Natural killer cell (primary cell): ENCODE results near the gene ZDHHC11. TPM values are rescaled to one million over a fixed set of nuclear protein-coding genes. Genes with fewer than 3 reads are reported as not detected.
"Not testable (repeated sequence)": the region's sequence is repeated elsewhere in the genome, so short reads cannot be mapped to it uniquely, and the experiment has no call there.

ENCODE experiments used
- ATAC-seq, 3 donors: fragments of 150-1000 bp in 2 of 3; fragments of 200-7000 bp in 1 of 3; cut with Tn5 transposase; 1 replicate in 1 of 3; 2 replicates in 2 of 3; pipeline ENCODE4 v1.10.0; 2021; ENCODE audit warnings: mild to moderate bottlenecking in 2 of 3, moderate library complexity in 2 of 3
- DNase-seq, 2 donors: peaks; one replicate each; pipeline versions ENCODE4 v3.0.0 to v3.0.0-alpha.2; 2013 to 2021; ENCODE audit warnings: mixed read lengths in 1 of 2
- H3K27ac ChIP-seq: one replicate; pipeline ENCODE4 v1.5.1; 2013; ENCODE audit warnings: mild to moderate bottlenecking, low read length
- H3K27me3 ChIP-seq: one replicate; pipeline ENCODE4 v1.6.1; 2013; ENCODE audit warnings: low read length; ENCODE audit not compliant: control insufficient read depth, insufficient read depth
- H3K36me3 ChIP-seq: one replicate; pipeline ENCODE4 v1.6.1; 2013; ENCODE audit warnings: low read length; ENCODE audit not compliant: control insufficient read depth, insufficient read depth
- H3K4me1 ChIP-seq: one replicate; pipeline ENCODE4 v1.6.1; 2013; ENCODE audit warnings: low read length; ENCODE audit not compliant: control insufficient read depth, insufficient read depth
- H3K4me3 ChIP-seq: one replicate; pipeline ENCODE4 v1.5.1; 2013; ENCODE audit warnings: low read length
- H3K9me3 ChIP-seq: one replicate; pipeline ENCODE4 v1.6.1; 2013; ENCODE audit warnings: low read length; ENCODE audit not compliant: control insufficient read depth, insufficient read depth
- H3K27ac Mint-ChIP-seq, 2 donors: one replicate each; pipeline ENCODE4 v1.8.0; 2022; ENCODE audit warnings: mild to moderate bottlenecking in 2 of 2, mixed read lengths in 2 of 2, moderate library complexity in 1 of 2
- H3K27me3 Mint-ChIP-seq, 2 donors: one replicate each; pipeline ENCODE4 v1.8.0; 2022; ENCODE audit warnings: low read depth in 2 of 2, mixed read lengths in 2 of 2
- H3K36me3 Mint-ChIP-seq: one replicate; pipeline ENCODE4 v1.8.0; 2022; ENCODE audit warnings: mixed read lengths
- H3K4me1 Mint-ChIP-seq, 2 donors: one replicate each; pipeline ENCODE4 v1.8.0; 2022; ENCODE audit warnings: mixed read lengths in 2 of 2
- H3K4me3 Mint-ChIP-seq: one replicate; pipeline ENCODE4 v1.8.0; 2022; ENCODE audit warnings: mild to moderate bottlenecking, moderate library complexity, mixed read lengths
- H3K9me3 Mint-ChIP-seq, 2 donors: one replicate each; pipeline ENCODE4 v1.8.0; 2022; ENCODE audit warnings: mixed read lengths in 2 of 2
- CTCF ChIP-seq: fragments of 200-600 bp; IDR thresholded peaks from one replicate; pipeline ENCODE4 v1.8.0; 2022; ENCODE audit warnings: antibody characterized with exemption
- WGBS: methylation state at CpG from one replicate; pipeline ENCODE4 v1.1.7; 2013; ENCODE audit warnings: missing lambda C conversion rate; ENCODE audit not compliant: insufficient coverage; 5-methylcytosine and 5-hydroxymethylcytosine counted together
- intact Hi-C: fragments of 100-400 bp; cut with micrococcal nuclease; formaldehyde crosslinking; loops from one replicate; pipeline ENCODE4 v1.14.2; 2022
- total RNA-seq, 4 donors: library from RNA; stranded (reverse); fragments of 120-200 nt in 1 of 4; gene quantifications; one replicate each; pipeline versions ENCODE4 v1.2.3 to v1.2.4, GENCODE V29; 2013 to 2022

The ZDHHC11 gene
- total RNA-seq, 3 donors from 2014 or later (not counting 1 experiment from before 2014, with no cell fraction given), result 2.2 to 7.0 (median 5.0) TPM

- peaks cover 59% of the 10 kb centered on the region for H3K36me3 ChIP-seq
- Mint-ChIP-seq H3K36me3 (peaks cover 8% of the 10 kb centered on the region), H3K27ac (no peak overlapping the region), H3K9me3 (peaks cover 8 to 10% of the 10 kb centered on the region in 2 donors), H3K4me3 (no peak overlapping the region), H3K27me3 (no peaks in the 10 kb centered on the region), H3K4me1 (peaks cover 24 to 36% of the 10 kb centered on the region in 2 donors)
- no peak overlapping the region for H3K27ac ChIP-seq
- DNase-seq, result no peak
- ATAC-seq, result no peak
- no peaks in the 10 kb centered on the region for H3K27me3 ChIP-seq
- WGBS, result 95% methylated on average over 12 of the region's 12 CpGs
- TF ChIP-seq CTCF, result no peak
- peaks cover 7% of the 10 kb centered on the region for H3K4me1 ChIP-seq
- peaks cover 11% of the 10 kb centered on the region for H3K9me3 ChIP-seq
- intact Hi-C loops, result no loop called here
- H3K4me3 ChIP-seq, result no peak overlapping the region
These were observed 30.8 kb upstream of the ZDHHC11 start for GRCh38 chr5:881551-881935.

DNA sequence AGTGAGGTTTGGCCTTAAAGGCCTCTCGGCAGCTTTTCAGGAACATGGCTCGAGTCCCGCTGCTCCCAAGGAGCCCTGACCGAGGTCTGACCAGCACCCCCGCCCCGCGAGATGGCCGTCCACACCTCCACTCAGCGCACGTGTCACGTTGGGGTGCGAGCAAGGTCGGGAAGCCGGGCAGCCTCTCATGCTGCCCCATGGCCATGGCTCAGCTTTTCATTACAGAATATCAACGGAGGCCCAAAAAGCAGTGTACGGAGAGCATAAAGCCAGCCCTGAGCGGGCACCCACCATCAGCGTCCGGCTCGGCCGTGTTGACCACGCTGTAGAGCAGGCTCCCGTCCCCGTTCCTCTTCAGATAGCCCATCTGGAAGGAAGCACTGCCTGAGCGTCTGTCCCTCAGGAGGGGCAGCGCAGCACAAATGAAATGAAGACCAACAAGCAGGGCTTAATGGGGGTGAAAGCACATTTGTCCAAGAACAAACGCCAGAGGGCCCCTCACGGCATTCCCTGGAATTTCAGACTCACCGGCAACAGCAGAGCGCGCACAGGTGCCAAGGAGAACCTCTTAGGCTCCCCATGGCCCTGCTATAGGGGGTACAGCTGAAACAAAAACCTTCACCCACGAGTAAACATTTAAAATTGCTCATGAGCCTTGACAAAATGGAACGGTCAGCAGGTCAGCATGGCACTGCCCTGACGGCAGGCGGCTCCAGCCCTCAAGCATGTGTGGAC is 30.2 kb upstream of the ZDHHC11 start:
- Histone ChIP-seq H3K4me1 (peaks cover 7% of the 10 kb centered on the region), H3K27me3 (no peaks in the 10 kb centered on the region), H3K4me3 (no peak overlapping the region), H3K27ac (no peak overlapping the region), H3K9me3 (peaks cover 11% of the 10 kb centered on the region), H3K36me3 (peaks cover 59% of the 10 kb centered on the region)
- peaks cover 24 to 36% of the 10 kb centered on the region in 2 donors for H3K4me1 Mint-ChIP-seq
- intact Hi-C loops, result no loop called here
- WGBS, result 97% methylated on average over 35 of the region's 35 CpGs
- DNase-seq, result no peak
- no peak overlapping the region for H3K4me3 Mint-ChIP-seq
- peaks cover 8 to 10% of the 10 kb centered on the region in 2 donors for H3K9me3 Mint-ChIP-seq
- no peaks in the 10 kb centered on the region for H3K27me3 Mint-ChIP-seq
- ATAC-seq, result no peak
- no peak for TF ChIP-seq CTCF
- peaks cover 8% of the 10 kb centered on the region for H3K36me3 Mint-ChIP-seq
- H3K27ac Mint-ChIP-seq, result no peak overlapping the region

DNA sequence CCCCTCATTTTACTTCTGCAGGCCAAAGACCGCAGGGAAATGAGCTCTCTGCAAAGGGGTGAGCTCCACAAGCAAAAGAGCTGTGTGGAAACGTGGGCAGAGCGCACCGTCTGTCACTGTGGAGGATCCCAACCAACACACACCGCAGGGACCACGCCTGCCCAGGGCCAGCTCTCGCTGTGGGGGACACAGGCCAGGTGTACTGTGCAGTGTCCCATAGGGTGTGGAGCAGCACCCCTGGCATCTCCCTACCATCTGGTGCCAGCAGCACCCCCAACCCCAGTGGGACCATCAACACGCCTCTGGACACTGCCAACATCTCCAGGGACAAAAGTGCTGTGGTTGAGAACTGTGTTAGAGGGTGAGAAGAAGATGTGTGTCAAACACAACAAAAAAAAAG is 27.9 kb upstream of the ZDHHC11 start:
- no CpG with 5 or more reads among the region's 8 CpGs for WGBS
- H3K4me1 ChIP-seq, ATAC-seq, H3K27ac ChIP-seq, H3K27me3 ChIP-seq, H3K4me3 ChIP-seq, H3K27ac Mint-ChIP-seq, H3K27me3 Mint-ChIP-seq, DNase-seq, intact Hi-C loops, H3K4me3 Mint-ChIP-seq: not testable (repeated sequence)
- peaks cover 55% of the 10 kb centered on the region for H3K36me3 ChIP-seq
- H3K9me3 ChIP-seq, result peaks cover 11% of the 10 kb centered on the region
- Mint-ChIP-seq H3K4me1 (peaks cover 24 to 30% of the 10 kb centered on the region in 2 donors), H3K9me3 (peaks cover 8 to 10% of the 10 kb centered on the region in 2 donors), H3K36me3 (peaks cover 24% of the 10 kb centered on the region)

DNA sequence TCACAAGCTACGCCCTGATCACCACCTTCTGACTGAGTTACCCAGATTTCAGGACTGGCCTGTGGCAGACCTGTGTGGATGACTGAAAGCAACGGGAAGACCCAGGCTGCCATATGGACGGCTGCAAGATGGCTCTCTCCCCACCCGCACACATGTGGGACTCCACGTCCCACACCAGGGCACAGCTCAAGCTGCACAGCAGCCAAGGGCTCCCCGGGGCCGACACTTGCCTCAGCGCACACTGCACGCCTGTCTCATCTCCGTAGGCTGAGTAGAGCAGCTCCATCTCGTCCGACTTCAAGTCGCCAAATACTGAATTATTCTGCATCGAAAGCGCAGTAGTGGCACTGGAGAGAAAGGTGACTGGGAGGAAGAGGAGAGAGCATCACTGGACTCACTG is 27.3 kb upstream of the ZDHHC11 start:
- Histone ChIP-seq H3K27me3 (no peaks in the 10 kb centered on the region), H3K4me3 (no peak overlapping the region), H3K36me3 (peaks cover 51% of the 10 kb centered on the region), H3K4me1 (peaks cover 7% of the 10 kb centered on the region), H3K27ac (no peak overlapping the region), H3K9me3 (peaks cover 11% of the 10 kb centered on the region)
- H3K4me1 Mint-ChIP-seq, result peaks cover 26 to 30% of the 10 kb centered on the region in 2 donors
- DNase-seq (no peak), ATAC-seq (peak in 1 of 3 donors; percentile 25)
- no peak overlapping the region for H3K4me3 Mint-ChIP-seq
- H3K36me3 Mint-ChIP-seq, result peaks cover 22% of the 10 kb centered on the region
- TF ChIP-seq CTCF, result no peak
- intact Hi-C loops, result no loop called here
- H3K9me3 Mint-ChIP-seq, result peaks cover 8 to 10% of the 10 kb centered on the region in 2 donors
- H3K27ac Mint-ChIP-seq, result no peak overlapping the region
- no peaks in the 10 kb centered on the region for H3K27me3 Mint-ChIP-seq
- 96% methylated on average over 15 of the region's 15 CpGs for WGBS
